Right cardiac atrium (tissue), 5 donors: ENCODE measurements around the gene SCYGR4. TPM values are rescaled to one million over a fixed set of nuclear protein-coding genes. Genes with fewer than 3 reads are reported as not detected.

Experiments
- ATAC-seq, 2 donors: fragments of 200-7000 bp; cut with Tn5 transposase; one replicate each; pipeline versions ENCODE4 v1.8.0 to v1.9.1; 2020; ENCODE audit warnings: moderate library complexity in 2 of 2, mild to moderate bottlenecking in 1 of 2
- DNase-seq, 3 donors: peaks; one replicate each; pipeline ENCODE4 v3.0.0-alpha.2; 2020
- H3K27ac ChIP-seq: one replicate; pipeline ENCODE4 v1.5.1; 2013; ENCODE audit warnings: mild to moderate bottlenecking, low read length, control low read depth, moderate library complexity
- H3K27me3 ChIP-seq: one replicate; pipeline ENCODE4 v1.6.1; 2013; ENCODE audit not compliant: control insufficient read depth, insufficient read depth
- H3K4me1 ChIP-seq: one replicate; pipeline ENCODE4 v1.6.1; 2013; ENCODE audit warnings: low read length; ENCODE audit not compliant: control insufficient read depth, insufficient read depth
- H3K4me3 ChIP-seq: one replicate; pipeline ENCODE4 v1.5.1; 2013; ENCODE audit warnings: low read length, control low read depth
- H3K9me3 ChIP-seq: one replicate; pipeline ENCODE4 v1.6.1; 2013; ENCODE audit warnings: low read length; ENCODE audit not compliant: control insufficient read depth
- WGBS: extraction: QIAGEN DNeasy Blood & Tissue Kit; methylation state at CpG from one replicate; pipeline ENCODE4 v1.1.7; 2013; 5-methylcytosine and 5-hydroxymethylcytosine counted together
- intact Hi-C, 4 donors: fragments of 100-400 bp; cut with DNase I; formaldehyde crosslinking; loops; one replicate each; pipeline versions ENCODE4 v1.11.0 to v1.14.0; 2022 to 2023
- long read RNA-seq, 4 donors: library from polyadenylated mRNA; unstranded; transcript quantifications; one replicate each; pipeline ENCODE4 v2.0.0, GENCODE V29; 2020 to 2021
- polyA plus RNA-seq: library from polyadenylated mRNA; stranded (reverse); fragments of 200-250 nt; gene quantifications from one replicate; pipeline ENCODE4 v1.2.3, GENCODE V29; 2013
- total RNA-seq, 4 donors: library from RNA; stranded (reverse); fragmentation: NEBNext Ultra II Directional; extraction: Animal tissue kit (Norgen Biotek cat#: 25700); gene quantifications; one replicate each; pipeline ENCODE4 v1.2.1, GENCODE V29; 2021
- donor health status: healthy with polysubstance abuse.
- donor health status: DM: no; HTN: yes; CAD: no.
- donor health status: DM: no; HTN: no; CAD: no.
- donor health status: DM: no; HTN: yes; CAD: no; lungs with severe emphysema.
- donor health status: DM: yes; HTN: yes; CAD: no.

Gene SCYGR4, protein sequence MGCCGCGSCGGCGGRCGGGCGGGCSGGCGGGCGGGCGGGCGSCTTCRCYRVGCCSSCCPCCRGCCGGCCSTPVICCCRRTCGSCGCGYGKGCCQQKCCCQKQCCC
- total RNA-seq (not detected), polyA plus RNA-seq (not detected)
- long read RNA-seq, donor 1, result 0 reads
- long read RNA-seq, donor 2, result 0 reads
- long read RNA-seq, donor 3, result 0 reads
- long read RNA-seq, donor 4, result 0 reads

DNA sequence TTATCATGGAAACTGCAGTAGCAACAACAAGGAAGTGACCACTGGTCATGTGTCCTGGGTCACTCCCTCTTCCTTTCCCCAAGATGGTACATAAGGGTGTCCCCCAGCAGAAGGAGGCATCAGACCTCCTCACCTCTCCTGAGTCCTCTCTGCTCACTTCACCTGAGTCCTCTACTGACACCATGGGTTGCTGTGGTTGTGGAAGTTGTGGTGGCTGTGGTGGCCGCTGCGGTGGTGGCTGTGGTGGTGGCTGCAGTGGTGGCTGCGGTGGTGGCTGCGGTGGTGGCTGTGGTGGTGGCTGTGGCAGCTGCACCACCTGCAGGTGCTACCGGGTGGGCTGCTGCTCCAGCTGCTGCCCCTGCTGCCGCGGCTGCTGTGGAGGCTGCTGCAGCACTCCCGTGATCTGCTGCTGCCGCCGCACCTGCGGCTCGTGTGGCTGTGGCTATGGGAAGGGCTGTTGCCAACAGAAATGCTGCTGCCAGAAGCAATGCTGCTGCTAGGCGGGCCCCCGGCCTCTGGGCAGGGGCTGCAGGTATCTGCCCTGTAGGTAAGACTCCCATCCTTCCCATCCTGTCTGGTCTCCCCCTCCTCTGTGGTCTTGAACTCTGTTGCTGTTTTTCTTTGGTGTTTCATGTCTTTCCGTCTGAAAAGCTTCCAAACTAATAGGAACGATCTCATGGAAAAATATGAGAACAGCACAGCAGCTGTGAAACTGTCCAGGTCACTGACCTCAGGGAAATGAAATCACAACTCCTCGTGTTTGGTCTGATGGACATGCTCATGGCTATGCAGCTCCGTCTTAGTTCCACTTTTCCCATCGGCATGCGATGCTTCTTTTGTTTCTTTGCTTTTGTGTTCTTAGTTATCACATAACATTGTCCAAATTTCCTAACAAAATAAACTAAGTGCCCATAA lies at the start of gene SCYGR4:
Gene SCYGR4 (plus strand): TSS at position 183 of the 915 bp plus-strand sequence. CDS start 0 bp downstream, at position 183.
- DNase-seq (no peak), ATAC-seq (no peak)
- Histone ChIP-seq H3K9me3 (no peaks in the 10 kb centered on the region), H3K4me1 (no peaks in the 10 kb centered on the region), H3K27ac (no peak within 1 kb of the TSS), H3K4me3 (no peak within 1 kb of the TSS), H3K27me3 (no peaks in the 10 kb centered on the region)
- 70% methylated on average over 20 of the region's 20 CpGs for WGBS
- intact Hi-C loops, result no loop called here

DNA sequence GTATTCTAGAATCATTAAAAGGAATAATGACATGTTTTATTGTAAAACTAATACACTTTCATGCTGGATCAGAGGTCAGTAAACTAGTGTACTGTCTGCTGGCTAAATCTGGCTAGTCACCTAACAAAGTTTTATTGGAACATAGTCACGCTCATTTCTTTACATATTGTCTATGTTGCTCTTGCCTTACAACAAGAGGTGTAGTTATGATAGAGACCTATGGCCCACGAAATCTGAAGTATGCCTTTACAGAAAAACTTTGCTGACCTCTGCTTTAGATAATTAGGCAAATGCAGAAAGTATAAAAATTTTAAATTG lies 48.5 kb upstream of the SCYGR4 start:
- no peak overlapping the region for H3K27ac ChIP-seq
- H3K4me3 ChIP-seq, result no peak overlapping the region
- 91% methylated on average over 2 of the region's 2 CpGs for WGBS

DNA sequence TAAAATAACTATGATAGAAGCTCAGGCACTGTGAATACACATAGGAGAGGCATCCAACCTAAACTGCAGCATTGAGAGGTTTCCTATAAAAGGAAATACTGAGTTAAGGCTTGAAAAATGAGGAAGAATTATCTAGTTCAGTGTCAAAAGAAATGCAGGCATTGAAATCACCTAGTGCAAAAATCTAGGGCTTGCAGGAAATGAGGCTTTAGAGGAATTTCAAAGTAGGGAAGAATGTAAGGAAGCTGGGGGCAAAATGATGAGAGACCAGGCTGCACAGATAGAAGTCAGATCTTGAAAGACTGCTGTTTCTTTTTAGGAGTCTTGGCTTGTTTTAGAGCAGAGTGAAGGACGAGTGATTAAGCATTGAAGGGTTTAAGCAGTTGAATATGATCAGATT lies 46.7 kb upstream of the SCYGR4 start:
- DNase-seq (no peak), ATAC-seq (no peak)
- H3K4me3 ChIP-seq, result no peak overlapping the region
- H3K27ac ChIP-seq, result no peak overlapping the region
- H3K27me3 ChIP-seq, result no peaks in the 10 kb centered on the region
- WGBS, result 34% methylated on average over 1 of the region's 1 CpG
- intact Hi-C loops, result no loop called here
- H3K9me3 ChIP-seq, result no peaks in the 10 kb centered on the region
- H3K4me1 ChIP-seq, result peaks cover 1% of the 10 kb centered on the region

More for the DNA sequence above, 48.5 kb upstream of the SCYGR4 start:
- DNase-seq, result no peak
- Histone ChIP-seq H3K9me3 (no peaks in the 10 kb centered on the region), H3K4me1 (peaks cover 1% of the 10 kb centered on the region), H3K27me3 (no peaks in the 10 kb centered on the region)
- ATAC-seq, result no peak
- intact Hi-C loops, result no loop called here

DNA sequence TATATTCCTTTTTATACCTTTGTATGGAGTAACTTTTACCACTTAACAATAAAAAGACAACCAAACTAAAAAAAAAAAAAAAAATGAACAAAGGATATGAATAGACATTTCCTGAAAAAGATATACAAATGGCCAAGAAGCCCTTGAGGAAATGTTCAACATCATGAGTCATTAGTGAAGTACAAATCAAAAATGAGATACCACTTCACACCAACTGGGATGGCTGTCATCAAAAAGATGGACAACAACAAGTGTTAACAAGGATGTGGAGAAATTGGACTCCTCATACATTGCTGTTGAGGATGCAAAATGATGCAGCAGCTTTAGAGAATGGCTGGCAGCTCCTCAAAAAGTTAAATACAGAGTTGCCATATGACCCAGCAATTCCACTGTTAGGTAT lies 41.2 kb upstream of the SCYGR4 start:
- Histone ChIP-seq H3K9me3 (no peaks in the 10 kb centered on the region), H3K27me3 (no peaks in the 10 kb centered on the region), H3K4me3 (no peak overlapping the region), H3K27ac (no peak overlapping the region), H3K4me1 (no peaks in the 10 kb centered on the region)
- intact Hi-C loops, result no loop called here
- ATAC-seq, result no peak
- no peak for DNase-seq

DNA sequence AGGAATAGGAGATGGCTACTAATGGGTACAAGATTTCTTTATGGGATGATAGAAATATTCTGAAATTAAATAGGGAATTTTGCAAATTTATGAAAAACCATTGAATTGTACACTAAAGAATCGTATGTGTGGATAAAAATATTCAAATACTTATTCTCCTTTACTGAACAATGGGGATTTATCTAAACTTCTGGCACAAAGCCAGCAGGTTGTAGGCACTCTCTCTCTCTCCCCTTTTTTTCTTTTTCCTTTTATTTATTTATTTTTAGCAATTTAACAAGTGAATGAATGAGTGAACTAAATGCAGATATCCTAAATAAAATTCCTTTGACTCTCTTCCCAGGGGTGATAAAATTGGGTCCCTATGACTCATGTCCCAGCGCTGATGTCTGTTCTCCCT lies 40.5 kb upstream of the SCYGR4 start:
- Histone ChIP-seq H3K4me3 (no peak overlapping the region), H3K4me1 (no peaks in the 10 kb centered on the region), H3K27me3 (no peaks in the 10 kb centered on the region), H3K27ac (no peak overlapping the region), H3K9me3 (no peaks in the 10 kb centered on the region)
- intact Hi-C loops, result no loop called here
- WGBS, result 69% methylated on average over 2 of the region's 2 CpGs
- no peak for ATAC-seq
- no peak for DNase-seq

DNA sequence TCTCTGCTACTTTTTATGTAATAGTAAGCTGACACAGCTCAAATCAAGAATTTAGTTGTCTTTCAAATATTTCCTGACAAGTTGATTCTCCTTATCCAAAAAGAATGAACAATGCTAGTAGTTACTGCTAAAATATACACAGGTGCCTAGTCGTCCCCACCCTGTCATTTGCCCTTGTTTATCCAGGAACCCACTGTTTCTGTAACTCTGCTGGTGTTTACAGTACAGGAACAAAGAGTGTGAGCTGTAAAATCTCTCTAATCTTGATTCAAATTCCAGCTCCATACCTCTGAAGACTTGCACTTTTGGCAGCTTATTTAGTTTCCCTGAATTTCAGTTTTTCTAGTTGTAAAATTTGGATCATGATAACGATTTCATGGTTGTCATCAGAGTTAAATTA lies 39.7 kb upstream of the SCYGR4 start:
- no peak overlapping the region for H3K4me3 ChIP-seq
- no peaks in the 10 kb centered on the region for H3K4me1 ChIP-seq
- H3K9me3 ChIP-seq, result peaks cover 1% of the 10 kb centered on the region
- DNase-seq (no peak), ATAC-seq (no peak)
- WGBS, result 48% methylated on average over 2 of the region's 2 CpGs
- H3K27me3 ChIP-seq, result peaks cover 3% of the 10 kb centered on the region
- intact Hi-C loops, result no loop called here
- no peak overlapping the region for H3K27ac ChIP-seq

DNA sequence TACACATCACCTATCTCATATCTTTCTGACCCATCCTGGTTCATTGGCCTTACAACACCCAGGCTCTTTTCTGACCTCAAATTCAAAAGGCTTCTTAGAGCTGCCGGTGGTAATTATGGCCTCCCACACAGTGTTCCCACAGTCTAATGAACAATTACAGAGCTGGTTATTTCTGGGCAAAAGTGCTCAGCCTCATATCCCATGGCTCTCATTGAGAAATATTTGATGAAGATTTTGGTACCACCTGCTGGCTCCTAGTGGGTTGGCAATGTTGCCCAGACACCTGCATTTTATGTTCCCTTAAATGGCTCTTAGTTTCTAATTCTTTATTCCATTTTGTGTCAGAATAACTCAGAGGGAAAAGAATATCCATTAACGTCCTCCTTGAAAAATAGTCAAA lies 38.7 kb upstream of the SCYGR4 start:
- Histone ChIP-seq H3K27me3 (peaks cover 3% of the 10 kb centered on the region), H3K4me3 (no peak overlapping the region), H3K4me1 (no peaks in the 10 kb centered on the region), H3K27ac (no peak overlapping the region), H3K9me3 (peaks cover 1% of the 10 kb centered on the region)
- intact Hi-C loops, result no loop called here
- DNase-seq (no peak), ATAC-seq (no peak)
- WGBS, result 62% methylated on average over 2 of the region's 2 CpGs

DNA sequence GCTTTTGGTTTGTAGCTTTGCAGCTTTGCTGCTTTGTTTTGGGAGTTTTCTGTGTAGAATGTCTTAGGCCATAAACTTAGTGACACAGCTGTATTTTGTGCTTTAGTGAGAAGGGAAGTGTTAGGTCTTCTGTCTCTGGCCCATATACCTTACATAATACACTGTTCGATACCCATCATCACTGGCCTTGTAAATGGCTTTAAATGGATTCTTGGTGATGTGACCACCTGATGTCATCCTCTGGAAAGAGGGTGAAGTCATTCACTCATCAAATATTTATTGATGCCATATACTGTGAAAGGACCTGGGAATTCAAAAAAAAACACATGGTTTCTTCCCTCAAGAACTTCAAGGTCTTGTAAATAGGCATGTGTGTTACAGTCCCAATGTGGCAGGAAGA lies 37.5 kb upstream of the SCYGR4 start:
- no peak for ATAC-seq
- intact Hi-C loops, result no loop called here
- H3K27ac ChIP-seq, result no peak overlapping the region
- peaks cover 3% of the 10 kb centered on the region for H3K27me3 ChIP-seq
- no peak overlapping the region for H3K4me3 ChIP-seq
- peaks cover 1% of the 10 kb centered on the region for H3K9me3 ChIP-seq
- H3K4me1 ChIP-seq, result no peaks in the 10 kb centered on the region
- DNase-seq, result no peak
- 96% methylated on average over 1 of the region's 1 CpG for WGBS

DNA sequence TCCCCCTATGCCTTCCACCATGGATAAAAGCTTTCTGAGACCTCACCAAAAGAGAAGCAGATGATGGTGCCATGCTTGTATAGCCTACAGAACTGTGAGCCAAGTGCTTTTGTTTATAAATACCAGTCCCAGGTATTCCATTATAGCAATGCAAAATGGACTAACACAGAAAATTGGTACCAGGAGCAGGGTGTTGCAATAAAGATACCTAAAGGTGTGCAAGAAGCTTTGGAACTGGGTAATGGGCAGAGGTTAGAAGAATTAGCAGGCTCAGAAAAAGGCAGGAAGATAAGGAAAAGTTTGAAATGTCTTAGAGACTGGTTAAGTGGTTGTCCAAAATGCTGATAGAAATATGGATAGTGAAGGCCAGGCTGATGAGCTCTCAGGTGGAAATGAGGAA lies 34.9 kb upstream of the SCYGR4 start:
- Histone ChIP-seq H3K27me3 (peaks cover 3% of the 10 kb centered on the region), H3K9me3 (peaks cover 1% of the 10 kb centered on the region), H3K4me1 (no peaks in the 10 kb centered on the region), H3K4me3 (no peak overlapping the region), H3K27ac (no peak overlapping the region)
- intact Hi-C loops, result no loop called here
- no peak for DNase-seq
- ATAC-seq, result no peak

DNA sequence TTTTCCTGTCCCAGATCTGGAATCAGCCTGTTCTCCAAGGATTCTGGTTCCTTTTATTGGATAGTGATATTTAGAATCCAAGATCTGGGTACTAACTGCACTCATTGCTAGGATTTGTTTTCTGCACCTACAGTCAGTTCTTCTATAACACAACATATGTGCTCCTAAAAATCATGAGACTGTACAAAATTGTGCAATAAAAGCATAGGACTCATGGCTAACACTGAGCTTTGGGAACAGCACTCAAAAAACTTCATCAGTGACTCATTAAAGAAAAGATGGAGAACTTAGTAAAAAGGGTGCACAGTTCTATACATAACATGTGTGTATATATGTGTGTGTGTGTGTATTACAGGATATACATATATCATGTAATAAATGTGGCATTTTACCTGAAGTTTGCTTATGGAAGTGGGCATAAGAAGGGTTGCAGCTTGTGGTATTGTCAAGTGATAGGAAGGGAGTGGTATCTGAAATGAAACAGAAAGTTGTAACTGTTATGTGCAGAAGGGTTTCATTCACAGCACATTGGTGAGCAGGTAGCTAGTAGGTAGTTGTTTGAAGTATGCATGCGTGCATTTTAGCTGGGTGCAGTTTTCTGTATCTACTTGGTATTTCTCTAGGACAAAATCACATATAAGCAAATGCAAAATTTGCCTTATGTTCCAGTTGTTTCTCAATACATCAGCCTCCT lies 24.5 kb upstream of the SCYGR4 start:
- ATAC-seq, result no peak
- no peak for DNase-seq
- H3K27ac ChIP-seq, result no peak overlapping the region
- no peak overlapping the region for H3K4me3 ChIP-seq
- 85% methylated on average over 1 of the region's 1 CpG for WGBS
- intact Hi-C loops, result no loop called here
- H3K4me1 ChIP-seq, result no peaks in the 10 kb centered on the region
- H3K27me3 ChIP-seq, result no peaks in the 10 kb centered on the region
- no peaks in the 10 kb centered on the region for H3K9me3 ChIP-seq

DNA sequence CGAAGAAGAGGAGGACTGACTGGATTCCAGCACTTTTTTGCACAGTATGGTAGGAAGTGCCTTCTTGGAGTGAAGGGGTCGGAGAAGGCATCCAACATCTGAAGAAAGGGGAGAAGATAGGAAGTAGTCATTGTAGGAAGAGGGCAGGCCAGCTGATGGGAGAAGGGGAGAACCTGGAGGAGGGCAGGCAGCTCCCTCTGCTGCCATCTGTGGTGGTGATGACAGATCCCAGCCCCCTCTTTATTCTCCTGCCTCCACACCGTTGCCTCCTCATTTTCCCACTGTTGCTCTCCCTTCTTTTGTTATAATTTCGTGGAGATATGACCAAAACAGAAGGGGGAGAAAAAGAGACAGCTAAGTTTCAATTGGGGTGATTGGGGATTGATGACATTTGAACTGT lies 21.5 kb upstream of the SCYGR4 start:
- DNase-seq (no peak), ATAC-seq (no peak)
- Histone ChIP-seq H3K27me3 (no peaks in the 10 kb centered on the region), H3K27ac (no peak overlapping the region), H3K4me1 (no peaks in the 10 kb centered on the region), H3K9me3 (no peaks in the 10 kb centered on the region), H3K4me3 (no peak overlapping the region)
- intact Hi-C loops, result no loop called here
- 47% methylated on average over 4 of the region's 4 CpGs for WGBS
